GM19467 (cell line): ENCODE data around the gene GRM8.
A peak's percentile ranks its signal among the peaks of the same experiment; 100 is the strongest.

Source experiments
- ATAC-seq: cut with Tn5 transposase; IDR thresholded peaks from one replicate; pipeline ENCODE4 v1.9.1; 2021; ENCODE audit warnings: mild to moderate bottlenecking, moderate library complexity; ENCODE audit not compliant: unreplicated experiment

Gene GRM8

GRCh38 chr7:127231415-127231814 is 21.3 kb downstream of the GRM8 start:
- ATAC-seq: no peak

- no peak for ATAC-seq
These were observed 22.4 kb downstream of the GRM8 start for GRCh38 chr7:127230192-127230925.

- ATAC-seq: no peak
These were observed 25.9 kb downstream of the GRM8 start for GRCh38 chr7:127226685-127227374.

- ATAC-seq: no peak
These were observed 31.0 kb downstream of the GRM8 start for GRCh38 chr7:127221731-127222130.

- ATAC-seq: no peak
These were observed 37.6 kb downstream of the GRM8 start for GRCh38 chr7:127214956-127215718.

- no peak for ATAC-seq
These were observed 42.9 kb downstream of the GRM8 start for GRCh38 chr7:127209886-127210285.

- no peak for ATAC-seq
These were observed 43.9 kb downstream of the GRM8 start for GRCh38 chr7:127208860-127209259.

GRCh38 chr7:127208351-127208750 is 44.4 kb downstream of the GRM8 start:
- ATAC-seq: no peak

- no peak for ATAC-seq
These were observed 44.9 kb downstream of the GRM8 start for GRCh38 chr7:127207806-127208205.

- ATAC-seq: no peak
These were observed 45.5 kb downstream of the GRM8 start for GRCh38 chr7:127207230-127207629.

- no peak for ATAC-seq
These were observed 58.2 kb downstream of the GRM8 start for GRCh38 chr7:127194571-127194970.

- ATAC-seq: no peak
These were observed 62.9 kb downstream of the GRM8 start for GRCh38 chr7:127189886-127190285.

GRCh38 chr7:127189074-127189473 is 63.7 kb downstream of the GRM8 start:
- ATAC-seq: no peak

- no peak for ATAC-seq
These were observed 65.0 kb downstream of the GRM8 start for GRCh38 chr7:127187740-127188139.

GRCh38 chr7:127186686-127187085 is 66.1 kb downstream of the GRM8 start:
- no peak for ATAC-seq

- no peak for ATAC-seq
These were observed 75.6 kb downstream of the GRM8 start for GRCh38 chr7:127177156-127177555.

GRCh38 chr7:127162366-127162765 is 90.4 kb downstream of the GRM8 start:
- ATAC-seq: no peak

GRCh38 chr7:127158659-127159058 is 94.1 kb downstream of the GRM8 start:
- peak; percentile 59 for ATAC-seq

- ATAC-seq: no peak
These were observed 97.8 kb downstream of the GRM8 start for GRCh38 chr7:127154958-127155357.

GRCh38 chr7:127154101-127154500 is 98.6 kb downstream of the GRM8 start:
- ATAC-seq: no peak

GRCh38 chr7:127153315-127153714 is 99.4 kb downstream of the GRM8 start:
- ATAC-seq: no peak

GRCh38 chr7:127152423-127152822 is 100.3 kb downstream of the GRM8 start:
- ATAC-seq: no peak
